HG02884 (cell line): ENCODE measurements around the gene VGLL4.
A peak's percentile ranks its signal among the peaks of the same experiment; 100 is the strongest.
"Not testable (repeated sequence)": the region's sequence is repeated elsewhere in the genome, so short reads cannot be mapped to it uniquely, and the experiment has no call there.

Experiments used
- ATAC-seq: cut with Tn5 transposase; IDR thresholded peaks from one replicate; pipeline ENCODE4 v1.9.1; 2021; ENCODE audit warnings: mild to moderate bottlenecking, moderate library complexity; ENCODE audit not compliant: unreplicated experiment

Gene VGLL4, protein sequence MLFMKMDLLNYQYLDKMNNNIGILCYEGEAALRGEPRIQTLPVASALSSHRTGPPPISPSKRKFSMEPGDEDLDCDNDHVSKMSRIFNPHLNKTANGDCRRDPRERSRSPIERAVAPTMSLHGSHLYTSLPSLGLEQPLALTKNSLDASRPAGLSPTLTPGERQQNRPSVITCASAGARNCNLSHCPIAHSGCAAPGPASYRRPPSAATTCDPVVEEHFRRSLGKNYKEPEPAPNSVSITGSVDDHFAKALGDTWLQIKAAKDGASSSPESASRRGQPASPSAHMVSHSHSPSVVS

GRCh38 chr3:11643605-11644087 lies at the start of gene VGLL4:
VGLL4 (minus strand) TSS chr3:11643915; CDS start chr3:11643518, 397 bp downstream.
- peak; percentile 70 for ATAC-seq

- ATAC-seq: no peak
These were observed 48.8 kb upstream of the VGLL4 start for GRCh38 chr3:11692532-11692813.

DNA sequence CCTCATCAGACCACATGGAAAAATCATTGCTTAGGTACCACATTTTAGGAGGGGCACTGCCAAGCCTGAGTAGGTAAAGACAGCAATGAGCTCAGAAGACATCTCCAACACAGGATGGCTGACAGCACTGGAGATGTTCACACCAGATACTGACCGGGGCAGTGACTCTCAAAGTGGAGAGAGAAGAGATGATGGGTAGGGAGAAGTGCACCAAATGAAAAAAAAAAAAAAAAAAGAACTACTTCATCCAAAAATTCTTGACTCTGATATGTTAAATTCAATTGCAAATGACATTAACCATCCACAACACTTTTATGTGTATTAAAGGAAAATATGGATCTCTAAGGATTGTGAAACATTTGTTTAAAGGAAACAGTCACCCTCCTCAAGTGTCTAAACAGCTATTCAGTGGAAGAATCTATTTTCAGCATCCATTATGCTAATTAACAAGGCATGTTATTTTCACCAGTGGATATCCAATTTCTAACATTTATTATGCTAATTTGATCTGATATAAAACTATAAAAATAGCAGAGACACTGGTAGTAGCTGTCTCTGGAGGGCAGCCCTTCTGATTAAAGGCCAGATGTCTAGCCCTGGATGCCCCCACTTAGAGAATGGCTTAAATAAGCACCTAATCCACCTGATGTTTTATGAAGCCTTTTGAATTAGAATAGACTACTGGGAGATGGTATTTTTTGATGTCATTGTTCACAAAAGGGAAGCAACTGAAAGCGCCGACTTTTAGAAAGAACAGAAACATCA lies 48.2 kb upstream of the VGLL4 start:
- ATAC-seq: no peak

- no peak for ATAC-seq
These were observed 47.4 kb upstream of the VGLL4 start for GRCh38 chr3:11690863-11691766.

- ATAC-seq: no peak
These were observed 46.0 kb upstream of the VGLL4 start for GRCh38 chr3:11689749-11690148.

DNA sequence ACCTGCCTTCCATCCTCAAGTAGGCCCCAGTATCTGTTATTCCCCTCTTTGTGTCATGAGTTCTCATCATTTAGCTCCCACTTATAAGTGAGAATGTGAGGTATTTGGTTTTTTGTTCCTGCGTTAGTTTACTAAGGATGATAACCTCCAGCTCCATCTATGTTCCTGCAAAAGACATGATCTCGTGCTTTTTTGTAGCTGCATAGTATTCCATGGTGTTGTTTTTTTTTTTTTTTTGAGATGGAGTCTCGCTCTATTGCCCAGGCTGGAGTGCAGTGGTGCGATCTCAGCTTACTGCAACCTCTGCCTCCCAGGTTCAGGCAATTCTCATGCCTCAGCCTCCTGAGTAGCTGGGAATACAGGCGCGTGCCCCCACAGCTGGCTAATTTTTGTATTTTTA lies 41.3 kb upstream of the VGLL4 start:
- not testable (repeated sequence) for ATAC-seq

GRCh38 chr3:11680509-11680908 lies 36.8 kb upstream of the VGLL4 start:
- ATAC-seq: no peak

DNA sequence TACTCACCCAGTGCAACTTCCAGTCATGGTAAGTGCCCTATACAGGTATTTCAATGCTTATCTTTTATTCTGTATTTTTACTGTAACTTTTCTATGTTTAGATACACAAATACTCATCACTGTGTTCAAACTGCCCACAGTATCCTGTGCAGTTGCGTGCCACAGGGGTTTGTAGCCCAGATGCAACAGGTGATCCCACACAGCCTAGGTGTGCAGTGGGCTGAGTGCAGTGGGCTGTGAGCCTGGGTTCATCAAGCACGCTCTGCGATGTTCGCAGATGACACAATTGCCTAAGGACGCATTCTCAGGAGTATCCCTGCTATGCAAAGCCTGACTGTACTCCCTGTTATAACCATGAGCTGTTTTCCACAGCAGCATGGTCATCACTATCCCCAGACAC lies 36.2 kb upstream of the VGLL4 start:
- ATAC-seq: no peak

DNA sequence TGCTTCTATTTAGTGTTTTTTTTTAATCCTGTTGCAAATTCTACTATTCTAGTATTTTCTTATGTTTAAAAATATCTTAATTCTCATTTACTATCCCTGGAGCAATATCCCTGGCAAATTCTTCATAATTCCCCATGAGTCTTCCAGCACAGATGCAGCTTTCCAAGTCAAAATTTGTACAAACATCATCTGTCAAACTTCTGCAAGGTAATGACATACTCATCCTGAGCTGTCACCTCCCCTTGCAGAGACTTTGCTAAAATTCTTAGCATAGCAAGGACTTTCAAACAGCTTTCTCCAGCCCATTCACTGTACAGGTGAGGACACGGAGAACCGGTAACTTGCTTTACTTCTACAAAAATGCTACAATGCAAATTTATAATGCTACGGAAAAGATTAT lies 28.6 kb upstream of the VGLL4 start:
- ATAC-seq: no peak

DNA sequence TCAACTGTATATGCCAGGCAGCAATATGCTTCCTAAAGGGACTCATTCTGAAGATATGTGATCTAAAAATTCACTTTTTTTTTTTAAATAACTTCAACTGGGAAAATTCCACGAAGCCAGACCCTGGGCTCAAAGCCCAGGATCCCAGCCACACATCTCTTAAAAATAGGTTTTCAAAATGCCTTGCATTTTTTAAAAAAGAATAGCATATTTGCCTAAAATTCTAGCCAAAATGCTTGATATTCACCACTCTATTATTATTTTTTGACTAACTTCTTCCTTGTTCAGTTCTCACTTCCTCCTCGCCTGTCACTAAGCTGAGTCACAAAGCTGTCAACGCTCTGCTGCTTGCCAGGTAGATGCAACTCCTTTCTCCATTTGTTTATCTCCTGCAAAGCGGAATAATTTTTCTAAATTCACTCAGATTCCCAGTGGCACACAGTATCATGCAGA lies 28.0 kb upstream of the VGLL4 start:
- peak; percentile 85 for ATAC-seq

GRCh38 chr3:11668243-11669235 lies 24.8 kb upstream of the VGLL4 start:
- ATAC-seq: no peak

DNA sequence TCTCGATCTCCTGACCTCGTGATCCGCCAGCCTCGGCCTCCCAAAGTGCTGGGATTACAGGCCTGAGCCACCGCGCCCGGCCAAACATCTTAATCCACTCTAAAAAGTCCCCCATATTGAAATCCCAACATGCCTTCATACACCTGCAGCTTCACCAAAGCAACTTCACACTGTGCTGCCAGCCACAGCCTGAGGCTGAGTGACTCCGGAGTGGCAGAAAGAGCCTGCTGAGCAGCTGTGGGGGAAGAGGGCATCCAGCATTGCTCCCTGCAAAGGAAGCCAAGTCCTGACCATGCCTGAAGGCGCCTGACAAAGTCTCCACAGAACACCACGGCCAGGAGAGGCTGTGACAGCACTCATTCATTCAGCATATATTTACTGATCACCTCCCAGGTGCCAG lies 21.6 kb upstream of the VGLL4 start:
- ATAC-seq: no peak

GRCh38 chr3:11662392-11662990 lies 18.8 kb upstream of the VGLL4 start:
- ATAC-seq: no peak

DNA sequence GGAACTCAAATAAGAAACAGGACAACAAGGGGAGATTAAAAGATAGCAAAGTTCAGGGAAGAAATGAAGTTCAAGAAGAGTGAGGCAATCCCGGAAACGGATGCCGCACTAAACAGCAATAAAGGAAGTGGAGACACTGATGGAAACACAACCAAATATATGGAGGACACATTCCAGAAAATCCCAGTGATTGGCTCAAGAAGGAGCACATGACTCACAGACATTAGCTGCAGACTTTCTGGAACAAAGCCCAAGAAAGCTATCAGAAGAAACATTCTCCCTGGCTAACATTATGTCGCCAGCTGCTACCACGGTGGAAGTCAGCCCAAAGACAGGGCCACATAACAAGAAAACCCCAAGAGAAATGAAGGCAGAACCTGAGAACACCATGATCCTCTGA lies 18.1 kb upstream of the VGLL4 start:
- no peak for ATAC-seq

DNA sequence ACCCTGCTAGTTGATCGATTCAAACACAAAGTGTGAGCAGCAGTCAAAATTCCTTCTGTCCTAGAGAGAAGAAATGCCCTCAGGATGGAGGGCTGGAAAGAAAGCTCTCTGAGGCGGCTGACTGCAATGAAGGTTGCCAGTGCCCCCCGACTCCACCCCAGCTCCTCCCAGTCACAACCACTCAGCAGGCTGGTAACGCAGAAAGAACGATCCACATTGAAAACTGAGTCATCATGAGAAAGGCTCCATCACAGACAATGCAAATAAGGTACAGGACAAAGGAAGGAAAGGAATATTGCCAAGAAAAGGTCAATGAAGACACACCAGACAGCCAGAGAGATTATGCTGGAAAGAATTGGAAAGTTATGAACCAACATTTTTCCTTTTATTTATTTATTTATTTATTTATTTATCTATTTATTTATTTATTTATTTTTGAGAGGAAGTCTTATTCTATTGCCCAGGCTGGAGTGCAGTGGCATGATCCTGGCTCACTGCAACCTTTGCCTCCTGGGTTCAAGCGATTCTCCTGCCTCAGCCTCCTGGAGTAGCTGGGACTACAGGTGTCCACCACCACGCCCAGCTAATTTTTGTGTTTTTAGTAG lies 17.4 kb upstream of the VGLL4 start:
- no peak for ATAC-seq

DNA sequence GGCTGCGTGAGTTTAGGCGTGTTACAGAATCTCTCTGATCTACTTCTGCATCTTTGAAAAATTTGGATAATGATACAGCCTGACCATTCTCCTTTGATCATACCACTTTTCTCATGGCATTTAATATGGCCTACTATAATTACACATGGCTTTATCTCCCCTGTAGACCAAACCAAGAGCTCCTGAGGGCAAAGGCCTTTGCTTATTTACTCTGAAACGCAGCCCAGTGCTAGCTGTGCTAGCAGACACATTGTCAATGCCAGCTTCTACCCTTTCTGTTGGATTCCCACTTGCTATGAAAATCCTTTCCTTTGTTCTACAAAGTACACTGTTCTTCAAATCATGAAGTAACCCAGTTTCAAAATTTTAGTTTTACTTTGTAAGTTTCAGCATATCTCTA lies 16.5 kb upstream of the VGLL4 start:
- no peak for ATAC-seq

- ATAC-seq: no peak
These were observed 14.5 kb upstream of the VGLL4 start for GRCh38 chr3:11658180-11658579.

GRCh38 chr3:11655196-11655928 lies 11.6 kb upstream of the VGLL4 start:
- no peak for ATAC-seq

GRCh38 chr3:11654166-11654565 lies 10.5 kb upstream of the VGLL4 start:
- ATAC-seq: no peak
